ENCODE data around the gene HECW1. TPM values are rescaled to one million over a fixed set of nuclear protein-coding genes. Genes with fewer than 3 reads are reported as not detected.

Gene HECW1
- total and polyA plus RNA-seq, 2 of the 8 experiments (the other 6 are each of a cell fraction or from before 2014, with no cell fraction given) = 2.9 to 12.7 TPM

DNA sequence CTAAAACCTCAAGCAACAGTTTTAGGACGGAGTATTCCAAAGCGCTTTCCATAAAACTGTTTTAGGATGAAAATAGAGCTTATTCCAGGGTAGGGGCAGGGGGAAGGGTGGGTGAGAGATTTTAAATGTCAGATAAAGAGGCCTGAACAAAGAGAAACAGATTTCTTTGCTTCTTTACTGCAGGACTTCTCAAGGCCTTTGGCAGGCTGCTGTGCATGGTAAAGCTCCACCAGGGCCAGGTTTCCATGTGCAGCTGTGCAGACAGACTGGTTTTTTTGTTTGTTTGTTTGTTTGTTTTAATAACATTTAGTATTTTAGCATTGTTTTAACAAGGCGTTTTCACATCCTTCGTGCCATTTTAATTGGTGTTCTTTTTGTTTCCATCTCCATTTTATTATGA lies 26.3 kb downstream of the HECW1 start:
- H2BK120ac ChIP-seq (replicated peaks; ENCODE audit: low read depth, low read length) = peak overlapping the region; percentile 90
- H4K8ac ChIP-seq (ENCODE audit: extremely low read depth, insufficient read depth, low read length) = no peak overlapping the region
- no peaks in the 10 kb centered on the region for H4K20me1 ChIP-seq (replicated peaks in 1 of 2; ENCODE audit: control insufficient read depth in 1 of 2, insufficient read depth in 2 of 2, low read length in 2 of 2)
- no peak overlapping the region for H2AK5ac ChIP-seq (ENCODE audit: low read depth, low read length)
- H3K4me1 ChIP-seq (replicated peaks in 1 of 4; ENCODE audit: control insufficient read depth in 3 of 4, insufficient read depth in 4 of 4, low read length in 3 of 4) = peaks cover 3 to 25% (median 11%) of the 10 kb centered on the region in 4 experiments; a peak in 6 of 7 replicates
- peak overlapping the region; percentile 46; the same call in 1 of the 2 replicates for H2BK12ac ChIP-seq (ENCODE audit: low read depth, low read length)
- ChIA-PET CTCF (ENCODE audit: partially characterized antibody) (no interaction called here), POLR2A (ENCODE audit: partially characterized antibody) (interaction anchor here (1.0 to 1.4 kb wide), 2 partner anchors 60 to 206 kb away, joined by 3 to 4 read pairs; partner anchors contain the start of genes MRPL32 and PSMA2)
- no peak overlapping the region for H3K14ac ChIP-seq (ENCODE audit: insufficient read length)
- H4K5ac ChIP-seq (ENCODE audit: insufficient read length, low read depth, low read length) = no peak overlapping the region
- H2AFZ ChIP-seq (ENCODE audit: low read length) = no peak overlapping the region
- H3K23ac ChIP-seq (ENCODE audit: insufficient read length) = no peak overlapping the region
- H3K4me3 ChIP-seq (ENCODE audit: extremely low read depth in 1 of 4, insufficient read depth in 2 of 4, low read depth in 3 of 4, low read length in 4 of 4) = no peak overlapping the region
- H3K9ac ChIP-seq (replicated peaks in 1 of 4; ENCODE audit: extremely low read depth in 1 of 4, low read depth in 3 of 4, low read length in 3 of 4) = no peak overlapping the region
- peak overlapping the region in 1 of 2 experiments; percentile 15; a peak in 1 of 4 replicates for H3K4me2 ChIP-seq (ENCODE audit: insufficient read depth in 1 of 2, low read depth in 2 of 2, low read length in 2 of 2)
- no peaks in the 10 kb centered on the region for H3K27me3 ChIP-seq (replicated peaks in 1 of 4; ENCODE audit: control insufficient read depth in 3 of 4, extremely low read depth in 1 of 4, insufficient read depth in 3 of 4, low read length in 3 of 4)
- H3K79me1 ChIP-seq (ENCODE audit: low read depth, low read length) = peaks cover under 1% of the 10 kb centered on the region; the same call in 1 of the 2 replicates
- no peaks in the 10 kb centered on the region for H3K79me2 ChIP-seq (ENCODE audit: control insufficient read depth in 1 of 2, insufficient read depth in 2 of 2, low read length in 2 of 2)
- no peak overlapping the region for H2BK15ac ChIP-seq (ENCODE audit: low read length)
- peak overlapping the region; percentile 62; the same call in 1 of the 2 replicates for H3K18ac ChIP-seq (ENCODE audit: extremely low read depth, low read length)
- no peak overlapping the region; the same call in 1 of the 2 replicates for H3K27ac ChIP-seq (ENCODE audit: low read depth, low read length)
- peak overlapping the region; percentile 84; the same call in 1 of the 2 replicates for H2BK5ac ChIP-seq (ENCODE audit: low read depth, low read length)
- FAIRE-seq = no peak
- peak overlapping the region; percentile 97 for H4K91ac ChIP-seq (replicated peaks; ENCODE audit: insufficient read length, low read length)
- H3K56ac ChIP-seq (replicated peaks; ENCODE audit: insufficient read length, low read depth, low read length) = no peak overlapping the region
- H3K36me3 ChIP-seq (ENCODE audit: control insufficient read depth in 2 of 4, insufficient read depth in 4 of 4, low read length in 3 of 4) = no peaks in the 10 kb centered on the region
- no peaks in the 10 kb centered on the region for H3K9me3 ChIP-seq (ENCODE audit: insufficient read depth in 2 of 2, low read depth in 1 of 2, low read length in 1 of 2)
- TF ChIP-seq, protein P1, sequence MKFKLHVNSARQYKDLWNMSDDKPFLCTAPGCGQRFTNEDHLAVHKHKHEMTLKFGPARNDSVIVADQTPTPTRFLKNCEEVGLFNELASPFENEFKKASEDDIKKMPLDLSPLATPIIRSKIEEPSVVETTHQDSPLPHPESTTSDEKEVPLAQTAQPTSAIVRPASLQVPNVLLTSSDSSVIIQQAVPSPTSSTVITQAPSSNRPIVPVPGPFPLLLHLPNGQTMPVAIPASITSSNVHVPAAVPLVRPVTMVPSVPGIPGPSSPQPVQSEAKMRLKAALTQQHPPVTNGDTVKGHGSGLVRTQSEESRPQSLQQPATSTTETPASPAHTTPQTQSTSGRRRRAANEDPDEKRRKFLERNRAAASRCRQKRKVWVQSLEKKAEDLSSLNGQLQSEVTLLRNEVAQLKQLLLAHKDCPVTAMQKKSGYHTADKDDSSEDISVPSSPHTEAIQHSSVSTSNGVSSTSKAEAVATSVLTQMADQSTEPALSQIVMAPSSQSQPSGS (IDR thresholded peaks at IDR 0.05; ENCODE audit: low read length) = no peak
- WGBS, 2 experiments (ENCODE audit: extremely low coverage in 1 of 2, insufficient coverage in 1 of 2, insufficient read length in 1 of 2, insufficient replicate concordance in 2 of 2, low coverage in 1 of 2, low lambda C conversion rate in 2 of 2, missing lambda C conversion rate in 1 of 2) = 62% methylated on average over 4 of the region's 4 CpGs; no CpG with 5 or more reads in 1 of the 2 experiments
- H3K23me2 ChIP-seq (ENCODE audit: low read depth, low read length) = no peaks in the 10 kb centered on the region
- H3K4ac ChIP-seq (replicated peaks; ENCODE audit: insufficient read length, low read depth, low read length) = peak overlapping the region; percentile 36
- H2BK20ac ChIP-seq (ENCODE audit: low read length) = peak overlapping the region; percentile 95
- no peak for DNase-seq (ENCODE audit: low read depth in 1 of 2, low spot score in 2 of 2)

All from H1 (cell line).